ENCODE measurements around the gene TBC1D3B.
"Not testable (repeated sequence)": the region's sequence is repeated elsewhere in the genome, so short reads cannot be mapped to it uniquely, and the experiment has no call there.

TBC1D3B gene

DNA sequence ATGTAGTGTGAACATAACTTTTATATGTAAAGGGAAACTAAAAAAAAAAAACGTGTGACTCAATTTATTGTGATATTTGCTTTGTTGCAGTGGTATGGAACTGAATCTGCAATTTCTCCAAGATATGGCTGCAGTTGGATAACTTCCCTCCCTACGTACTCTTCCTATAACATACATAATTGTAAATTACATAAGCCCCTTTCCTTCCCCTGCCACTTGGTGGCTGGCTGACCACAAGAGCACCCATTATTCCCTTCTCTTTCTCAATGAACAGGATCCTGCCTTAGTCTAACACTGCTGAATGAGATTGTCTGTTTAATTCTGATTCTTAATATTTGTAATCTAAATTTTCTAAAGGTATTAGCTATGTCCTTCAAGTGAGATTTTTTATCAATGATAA is 45.0 kb downstream of the TBC1D3B start:
- DNase-seq (ENCODE audit: low read depth in 2 of 2, low spot score in 1 of 2): no peak

GRCh38 chr17:36130346-36130745 is 46.1 kb downstream of the TBC1D3B start:
- no peak for DNase-seq (ENCODE audit: low read depth in 2 of 2, low spot score in 1 of 2)

GRCh38 chr17:36129616-36130015 is 46.8 kb downstream of the TBC1D3B start:
- no peak for DNase-seq (ENCODE audit: low read depth in 2 of 2, low spot score in 1 of 2)

DNA sequence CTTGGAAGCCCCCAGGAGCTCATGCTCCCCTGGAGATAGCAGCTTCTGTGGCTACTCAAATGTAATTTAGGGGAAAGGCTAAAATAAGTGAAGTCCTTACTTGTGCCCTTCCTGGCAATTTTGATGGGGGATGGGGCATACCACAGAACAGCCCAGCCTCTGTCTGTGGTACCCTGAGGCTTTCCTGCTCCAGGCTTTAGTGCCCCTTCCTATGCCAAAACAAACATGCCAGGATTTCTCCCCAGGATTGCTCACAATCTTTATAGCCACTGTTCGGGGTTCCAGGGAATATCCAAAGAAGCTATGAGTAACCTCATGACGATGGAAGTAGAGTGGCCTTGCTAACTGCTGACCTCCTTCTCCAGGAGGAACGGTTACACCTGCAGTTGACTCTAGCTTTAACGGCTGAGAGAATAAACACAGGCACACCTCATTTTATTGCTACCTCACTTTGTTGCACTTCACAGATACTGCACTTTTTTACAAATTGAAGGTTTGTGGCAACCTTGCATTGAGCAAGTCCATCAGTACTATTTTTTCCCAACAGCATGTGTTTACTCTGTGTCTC is 47.9 kb downstream of the TBC1D3B start:
- DNase-seq (ENCODE audit: low read depth in 2 of 2, low spot score in 1 of 2): no peak

- no peak for DNase-seq (ENCODE audit: low read depth in 2 of 2, low spot score in 1 of 2)
Observed at GRCh38 chr17:36127911-36128310, 48.5 kb downstream of the TBC1D3B start.

DNA sequence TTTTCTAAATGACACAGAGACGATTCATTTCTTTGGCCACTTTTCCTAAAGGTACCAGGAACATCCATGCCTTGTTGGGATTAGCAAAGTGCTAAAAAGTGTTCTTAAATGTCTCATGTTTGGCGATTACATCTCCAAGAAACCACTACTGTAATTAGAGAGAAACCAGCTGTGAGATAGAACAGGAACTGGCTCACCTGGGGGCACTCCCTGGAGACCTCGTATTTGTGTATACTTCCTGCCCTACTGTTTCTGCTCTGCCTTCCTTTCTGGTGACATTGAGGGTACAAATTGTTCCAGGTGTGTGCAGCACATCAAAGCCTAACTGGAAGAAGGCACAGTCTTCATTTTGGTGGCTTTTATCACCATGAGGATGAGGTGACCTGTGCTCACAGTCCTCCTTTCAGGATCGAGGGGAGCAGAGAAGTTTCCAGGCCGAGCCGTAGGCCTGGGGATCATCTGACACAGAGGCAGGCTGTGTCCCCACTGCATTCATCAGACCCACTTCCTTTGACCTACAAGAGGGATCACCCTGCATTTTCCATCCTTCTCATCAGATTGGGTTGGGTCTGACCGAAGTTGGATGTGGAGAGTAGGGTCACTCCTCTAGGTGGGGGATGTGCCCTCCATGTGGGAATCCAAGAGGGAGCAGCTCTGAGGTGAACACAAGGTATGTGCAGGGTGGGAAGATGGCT is 49.1 kb downstream of the TBC1D3B start:
- DNase-seq (ENCODE audit: low read depth in 2 of 2, low spot score in 1 of 2): no peak

DNA sequence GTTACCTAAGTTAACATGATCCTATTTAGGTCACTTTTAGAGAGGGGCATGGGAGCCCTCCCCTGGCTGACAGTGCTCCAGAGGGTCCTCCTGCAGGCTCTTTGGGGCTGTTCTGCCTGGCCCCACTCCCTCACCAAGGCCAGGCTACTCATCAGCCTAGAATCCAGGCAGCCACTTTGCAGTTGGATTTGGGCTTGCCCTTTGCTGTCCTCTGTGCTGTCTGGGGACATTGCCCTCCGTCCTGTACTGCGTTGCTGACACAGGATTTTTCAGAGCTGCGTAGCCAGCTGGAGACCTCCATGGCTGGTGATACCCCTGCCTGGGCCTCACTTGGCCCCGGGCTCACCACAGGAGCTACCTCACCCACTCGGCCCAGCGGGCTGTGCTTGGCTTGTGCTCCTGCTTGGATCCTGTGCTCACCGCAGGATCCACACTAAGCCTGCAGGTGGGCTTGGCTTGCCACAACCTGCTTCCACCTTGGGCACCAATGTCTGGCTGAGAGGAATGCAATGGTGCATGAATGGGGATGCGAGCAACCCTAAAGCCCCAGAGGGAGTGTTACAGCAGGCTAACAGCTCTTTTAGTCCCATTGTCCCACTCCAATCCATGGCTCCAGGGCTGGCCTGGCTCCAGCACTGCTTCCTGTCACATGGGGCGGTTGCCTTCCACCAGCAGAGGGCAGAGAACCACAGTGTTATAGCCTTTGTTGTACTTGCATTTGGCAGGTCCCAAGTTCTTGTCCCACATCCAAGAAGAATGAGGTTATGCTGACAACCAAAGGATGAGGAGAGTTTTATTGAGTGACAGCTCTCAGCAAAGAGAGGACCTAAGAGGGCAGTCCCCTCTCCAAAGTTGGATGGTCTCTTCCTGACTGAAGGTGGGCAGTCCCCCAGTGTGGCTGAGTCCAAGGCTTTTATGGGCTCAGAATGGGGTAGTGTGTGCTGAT is 51.3 kb downstream of the TBC1D3B start:
- no peak for DNase-seq (ENCODE audit: low read depth in 2 of 2, low spot score in 1 of 2)

DNA sequence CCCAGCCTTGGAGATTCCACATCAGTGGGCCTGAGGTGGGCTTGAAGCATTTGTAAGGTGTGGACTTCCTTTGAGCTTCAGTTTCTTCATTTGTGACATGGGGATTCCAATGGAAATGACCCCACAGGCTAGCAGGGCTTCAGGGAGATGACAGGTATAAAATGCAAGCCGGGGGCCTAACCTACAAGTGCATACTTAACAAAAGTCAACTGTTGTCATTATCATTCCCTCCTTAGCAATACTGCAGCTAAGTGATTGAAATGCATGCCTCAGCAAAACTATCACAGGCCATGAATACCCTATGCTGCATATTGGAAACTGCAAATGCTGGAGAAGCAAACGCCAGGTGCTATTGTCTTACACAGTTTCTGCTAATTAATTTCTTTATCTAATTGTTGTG is 53.0 kb downstream of the TBC1D3B start:
- DNase-seq (ENCODE audit: low read depth in 2 of 2, low spot score in 1 of 2): no peak

GRCh38 chr17:36121099-36121498 is 55.3 kb downstream of the TBC1D3B start:
- not testable (repeated sequence) for DNase-seq (ENCODE audit: low read depth in 2 of 2, low spot score in 1 of 2)

GRCh38 chr17:36120221-36120620 is 56.2 kb downstream of the TBC1D3B start:
- no peak for DNase-seq (ENCODE audit: low read depth in 2 of 2, low spot score in 1 of 2)

- no peak for DNase-seq (ENCODE audit: low read depth in 2 of 2, low spot score in 1 of 2)
Observed at GRCh38 chr17:36118477-36119353, 57.7 kb downstream of the TBC1D3B start.

DNA sequence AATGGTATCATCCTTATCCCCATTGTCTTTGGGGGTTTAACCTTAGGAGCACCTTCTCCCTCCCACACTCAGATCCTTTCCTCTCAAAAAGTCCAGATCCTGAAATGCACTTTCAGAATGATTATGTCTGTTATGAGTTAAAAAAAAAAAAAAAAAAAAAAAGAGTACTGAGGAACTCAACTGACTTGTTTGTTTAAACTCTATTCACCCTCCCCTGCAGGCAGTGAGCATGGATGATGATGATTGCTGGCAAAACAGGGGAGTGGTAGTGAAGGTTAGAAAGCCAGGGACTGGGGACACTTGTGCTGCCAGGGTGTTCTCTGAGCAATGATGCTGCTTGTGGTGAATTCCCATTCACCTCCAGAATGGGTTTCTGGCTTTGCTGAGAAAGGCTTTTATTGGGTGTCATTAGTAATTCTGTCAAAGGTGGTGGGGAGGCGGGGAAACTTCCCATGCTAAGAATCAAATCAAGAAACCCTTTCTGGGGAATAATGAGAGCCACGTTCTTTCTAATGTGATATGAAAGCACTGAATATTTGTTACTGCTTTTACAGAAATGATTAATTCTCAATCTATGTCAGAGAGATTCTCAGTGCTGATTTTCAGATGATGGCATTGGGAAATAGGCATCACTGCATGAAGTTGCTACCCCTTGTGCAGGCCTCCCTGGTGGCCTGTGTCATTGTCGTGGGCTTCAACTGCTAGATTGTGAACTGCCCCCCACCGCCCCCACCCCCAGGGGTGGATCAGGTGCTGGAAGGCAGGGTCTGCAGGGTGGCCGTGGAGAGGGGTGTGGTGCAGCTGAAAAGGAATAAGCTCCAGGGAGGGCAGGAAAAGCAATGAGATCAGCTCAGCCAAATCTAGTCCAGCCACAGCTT is 58.7 kb downstream of the TBC1D3B start:
- DNase-seq (ENCODE audit: low read depth in 2 of 2, low spot score in 1 of 2): no peak

All from stimulated activated CD8-positive, alpha-beta memory T cell treated with anti-CD3 and anti-CD28 coated beads, Interleukin-4, amount 100 ng/mL, for 4 hours (primary cell).